Measurements from ENCODE around the gene PHF13. TPM values are rescaled to one million over a fixed set of nuclear protein-coding genes. Genes with fewer than 3 reads are reported as not detected.

Gene PHF13
- polyA plus RNA-seq, 1 of the 3 experiments (the other 2 are of a cell fraction) = 8.5 TPM

GRCh38 chr1:6570100-6570499 is 43.4 kb upstream of the PHF13 start:
- Histone ChIP-seq H3K27ac (ENCODE audit: low read depth in 2 of 2, low read length in 1 of 2) (no peak overlapping the region), H3K4me3 (ENCODE audit: low read depth in 2 of 2, low read length in 1 of 2) (no peak overlapping the region), H3K79me2 (ENCODE audit: insufficient read depth) (no peaks in the 10 kb centered on the region), H3K9me3 (no peaks in the 10 kb centered on the region), H3K9me2 (no peaks in the 10 kb centered on the region), H3K4me1 (ENCODE audit: control insufficient read depth in 1 of 2, insufficient read depth in 2 of 2, low read depth in 1 of 2, low read length in 1 of 2) (no peaks in the 10 kb centered on the region), H3K4me2 (no peak overlapping the region), H4K20me1 (ENCODE audit: insufficient read depth) (no peaks in the 10 kb centered on the region), H3K36me3 (replicated peaks in 1 of 2; ENCODE audit: control insufficient read depth in 1 of 2, insufficient read depth in 2 of 2, low read length in 1 of 2) (no peaks in the 10 kb centered on the region), H3K9ac (no peak overlapping the region), H3F3A (replicated peaks; ENCODE audit: insufficient read depth) (no peaks in the 10 kb centered on the region), H3K27me3 (ENCODE audit: insufficient read depth) (no peaks in the 10 kb centered on the region; the same call in 1 of the 2 replicates), H2AFZ (ENCODE audit: low read depth) (no peak overlapping the region)
- ChIA-PET POLR2A (no interaction called here), CTCF (interaction anchor here (2.6 to 2.7 kb wide), 2 partner anchors 15 to 16 kb away, joined by 13 to 18 read pairs; partner anchors contain the start of genes NOL9 and TAS1R1)
- TF ChIP-seq RCOR1 (IDR thresholded peaks at IDR 0.05; ENCODE audit: low read length) (no peak), FOXJ3 (CRISPR knock-in tag; IDR thresholded peaks at IDR 0.05) (no peak), USF1 (IDR thresholded peaks at IDR 0.05; ENCODE audit: borderline replicate concordance, low read depth) (no peak), CTCF (IDR thresholded peaks at IDR 0.05) (no peak), RXRA (IDR thresholded peaks at IDR 0.05; ENCODE audit: borderline replicate concordance, low read depth) (no peak)
- 56% methylated on average over 3 of the region's 3 CpGs for WGBS (ENCODE audit: low lambda C conversion rate)
- DNase-seq = no peak

- Histone ChIP-seq H2AFZ (ENCODE audit: low read depth) (no peak overlapping the region), H3K4me1 (ENCODE audit: control insufficient read depth in 1 of 2, insufficient read depth in 2 of 2, low read depth in 1 of 2, low read length in 1 of 2) (no peaks in the 10 kb centered on the region), H3K9ac (no peak overlapping the region), H4K20me1 (ENCODE audit: insufficient read depth) (no peaks in the 10 kb centered on the region), H3F3A (replicated peaks; ENCODE audit: insufficient read depth) (no peaks in the 10 kb centered on the region), H3K36me3 (replicated peaks in 1 of 2; ENCODE audit: control insufficient read depth in 1 of 2, insufficient read depth in 2 of 2, low read length in 1 of 2) (no peaks in the 10 kb centered on the region), H3K79me2 (ENCODE audit: insufficient read depth) (no peaks in the 10 kb centered on the region), H3K4me2 (no peak overlapping the region), H3K9me3 (no peaks in the 10 kb centered on the region), H3K4me3 (ENCODE audit: low read depth in 2 of 2, low read length in 1 of 2) (no peak overlapping the region), H3K27me3 (ENCODE audit: insufficient read depth) (no peaks in the 10 kb centered on the region), H3K9me2 (no peaks in the 10 kb centered on the region), H3K27ac (ENCODE audit: low read depth in 2 of 2, low read length in 1 of 2) (no peak overlapping the region)
- no peak for DNase-seq
- CTCF ChIA-PET = interaction anchor here (1.0 to 2.7 kb wide), 3 partner anchors 16 to 64 kb away, joined by 3 to 18 read pairs (median 3); partner anchors contain the start of genes NOL9 and TAS1R1
- POLR2A ChIA-PET = interaction anchor here (1.0 kb wide), 1 partner anchor 8 kb away, joined by 3 read pairs; no protein-coding TSS in a partner anchor
- 0% methylated on average over 1 of the region's 5 CpGs for WGBS (ENCODE audit: low lambda C conversion rate)
- no peak for TF ChIP-seq RFX5 (IDR thresholded peaks at IDR 0.05; ENCODE audit: low read length)
- TF ChIP-seq RAD21 (IDR thresholded peaks at IDR 0.05; ENCODE audit: low read length) = no peak
- no peak for TF ChIP-seq TEAD4 (IDR thresholded peaks at IDR 0.05; ENCODE audit: borderline replicate concordance, insufficient read depth)
- no peak for TF ChIP-seq RXRA (IDR thresholded peaks at IDR 0.05; ENCODE audit: borderline replicate concordance, low read depth)
- TF ChIP-seq MXI1 (IDR thresholded peaks at IDR 0.05; ENCODE audit: low read depth, low read length) = no peak
- no peak for TF ChIP-seq EZH2phosphoT487 (IDR thresholded peaks at IDR 0.05; ENCODE audit: borderline replicate concordance, low read depth)
- TF ChIP-seq FOXM1 (IDR thresholded peaks at IDR 0.05; ENCODE audit: low read depth) = no peak
- TF ChIP-seq CTCF (IDR thresholded peaks at IDR 0.05) = no peak
- no peak for TF ChIP-seq YY1 (IDR thresholded peaks at IDR 0.05; ENCODE audit: low read depth)
- TF ChIP-seq PBX3 (IDR thresholded peaks at IDR 0.05) = no peak
- no peak for TF ChIP-seq SMC3 (IDR thresholded peaks at IDR 0.05; ENCODE audit: low read depth, low read length)
- TF ChIP-seq NFIC (IDR thresholded peaks at IDR 0.05; ENCODE audit: borderline replicate concordance) = no peak
- no peak for TF ChIP-seq RCOR1 (IDR thresholded peaks at IDR 0.05; ENCODE audit: low read length)
- no peak for TF ChIP-seq TAF1 (IDR thresholded peaks at IDR 0.05; ENCODE audit: borderline replicate concordance, low read depth, low read length)
- TF ChIP-seq MEF2A (IDR thresholded peaks at IDR 0.05; ENCODE audit: borderline replicate concordance, low read depth) = no peak
- no peak for TF ChIP-seq MAX (IDR thresholded peaks at IDR 0.05; ENCODE audit: low read depth)
These were observed 42.5 kb upstream of the PHF13 start for GRCh38 chr1:6570987-6571386.

Measured in SK-N-SH (cell line).